GM12878 (cell line): Measurements from ENCODE around the gene HEXIM2. TPM values are rescaled to one million over a fixed set of nuclear protein-coding genes. Genes with fewer than 3 reads are reported as not detected.

Source experiments
- ATAC-seq: fragments of 200-7000 bp; cut with Tn5 transposase; 3 replicates; pipeline ENCODE4 v1.9.1; 2020; ENCODE audit warnings: mild to moderate bottlenecking, moderate library complexity
- BruUV-seq: library from RNA; stranded (reverse); fragments of 400-500 nt; replicated peaks from 2 replicates; lab custom pipeline; 2021; lab: Mats Ljungman, UMichigan
- CTCF ChIA-PET: fragments of 300-600 bp; sonication (Branson Sonifier 250); formaldehyde crosslinking; extraction: SDS; loops from one replicate; lab custom pipeline; 2021; ENCODE audit warnings: inconsistent platforms; lab: Yijun Ruan, JAX
- POLR2A ChIA-PET: fragments of 350-600 bp; formaldehyde crosslinking; extraction: SDS; loops from one replicate; lab custom pipeline; 2021; ENCODE audit warnings: inconsistent platforms; lab: Charles Lee
- RAD21 ChIA-PET: fragments of 300-600 bp; sonication (Branson Sonifier 250); formaldehyde crosslinking; loops from one replicate; lab custom pipeline; 2023; ENCODE audit warnings: antibody characterized with exemption; ENCODE audit not compliant: unreplicated experiment; lab: Charles Lee
- SMC1A ChIA-PET: fragments of 300-600 bp; sonication (Branson Sonifier 250); formaldehyde crosslinking; loops from one replicate; lab custom pipeline; 2023; ENCODE audit not compliant: unreplicated experiment, uncharacterized antibody; lab: Charles Lee
- DNase-seq: peaks from one replicate; pipeline ENCODE4 v3.0.0-alpha.2; 2011; ENCODE audit warnings: low read depth, low spot score
- FAIRE-seq: peaks from 3 replicates; lab custom pipeline; 2011; peaks lifted over from hg19 to GRCh38; lab: Jason Lieb, UNC
- H2AFZ ChIP-seq: 2 replicates; pipeline ENCODE4 v1.6.0; 2011; ENCODE audit warnings: low read depth, low read length, control low read depth; ENCODE audit not compliant: control insufficient read depth
- H3K27ac ChIP-seq: 2 replicates; pipeline ENCODE4 v1.5.1; 2011; ENCODE audit warnings: control low read depth; ENCODE audit not compliant: control insufficient read depth, insufficient read depth
- H3K27me3 ChIP-seq, 2 experiments: replicated peaks in 1 of 2; 2 replicates each; pipeline versions ENCODE4 v1.6.0 to v1.6.1; 2011; ENCODE audit warnings: low read length in 1 of 2; ENCODE audit not compliant: control insufficient read depth in 2 of 2, insufficient read depth in 2 of 2
- H3K36me3 ChIP-seq, 2 experiments: 2 replicates each; pipeline ENCODE4 v1.5.1; 2011; ENCODE audit warnings: low read length in 1 of 2; ENCODE audit not compliant: control insufficient read depth in 2 of 2, insufficient read depth in 2 of 2
- H3K4me1 ChIP-seq: 2 replicates; pipeline ENCODE4 v1.6.1; 2011; ENCODE audit warnings: mild to moderate bottlenecking, low read length, moderate library complexity, mixed read lengths; ENCODE audit not compliant: control insufficient read depth, insufficient read depth
- H3K4me2 ChIP-seq: 2 replicates; pipeline ENCODE4 v1.6.0; 2011; ENCODE audit warnings: control low read depth; ENCODE audit not compliant: control insufficient read depth, insufficient read depth
- H3K4me3 ChIP-seq: fragments of 200-600 bp; sonication (generic); 2 replicates; pipeline ENCODE4 v1.5.1; 2016
- H3K79me2 ChIP-seq: 2 replicates; pipeline ENCODE4 v1.6.0; 2011; ENCODE audit warnings: low read length; ENCODE audit not compliant: control insufficient read depth, insufficient read depth
- H3K9ac ChIP-seq: 2 replicates; pipeline ENCODE4 v1.8.0; 2011; ENCODE audit warnings: low read length, control low read depth, mixed read lengths; ENCODE audit not compliant: control insufficient read depth, insufficient read depth
- H3K9me3 ChIP-seq: replicated peaks from 3 replicates; pipeline ENCODE4 v1.5.1; 2011; ENCODE audit warnings: mild to moderate bottlenecking, low read length; ENCODE audit not compliant: control insufficient read depth, insufficient read depth
- H4K20me1 ChIP-seq: 2 replicates; pipeline ENCODE4 v1.6.0; 2011; ENCODE audit not compliant: control insufficient read depth, insufficient read depth
- BRCA1 ChIP-seq: IDR thresholded peaks from 2 replicates; pipeline ENCODE4 v1.6.1; 2011; ENCODE audit warnings: low read depth, low read length, improper control_type of control experiment
- CREB1 ChIP-seq: IDR thresholded peaks from 2 replicates; pipeline ENCODE4 v1.6.1; 2012; ENCODE audit warnings: low read depth, mild to moderate bottlenecking, inconsistent platforms
- HDAC2 ChIP-seq: fragments of 200-600 bp; sonication (generic); IDR thresholded peaks from 2 replicates; pipeline ENCODE4 v1.6.1; 2017
- JUNB ChIP-seq: IDR thresholded peaks from 2 replicates; pipeline ENCODE4 v1.6.1; 2016; ENCODE audit warnings: antibody characterized with exemption, mild to moderate bottlenecking
- JUND ChIP-seq: IDR thresholded peaks from 2 replicates; pipeline ENCODE4 v1.6.1; 2012; ENCODE audit warnings: low read depth, mild to moderate bottlenecking, low read length, improper control_type of control experiment, moderate library complexity
- POU2F2 ChIP-seq: IDR thresholded peaks from 3 replicates; pipeline ENCODE4 v1.6.1; 2011; ENCODE audit warnings: low read depth, mild to moderate bottlenecking, low read length, borderline replicate concordance
- RCOR1 ChIP-seq: conservative IDR thresholded peaks from 2 replicates; pipeline ENCODE4 v1.6.1; 2012; ENCODE audit warnings: low read depth, low read length, improper control_type of control experiment
- YY1 ChIP-seq: IDR thresholded peaks from 2 replicates; pipeline ENCODE4 v1.6.1; 2011; ENCODE audit warnings: low read depth, mild to moderate bottlenecking, low read length
- WGBS: methylation state at CpG from one replicate; pipeline ENCODE4 v1.1.6; 2016; ENCODE audit warnings: low lambda C conversion rate; ENCODE audit not compliant: insufficient replicate concordance, insufficient coverage; ENCODE audit errors: missing lambda C conversion rate; 5-methylcytosine and 5-hydroxymethylcytosine counted together
- in situ Hi-C: fragments of 300-500 bp; cut with MboI; formaldehyde crosslinking; loops from 9 replicates; pipeline ENCODE4 v1.14.3; 2018; ENCODE audit warnings: mixed read lengths
- intact Hi-C: fragments of 100-400 bp; cut with micrococcal nuclease; formaldehyde crosslinking; loops from one replicate; pipeline ENCODE4 v1.14.2; 2022; ENCODE audit not compliant: unreplicated experiment
- polyA plus RNA-seq, 11 experiments: library from polyadenylated mRNA; depleted of rRNA in 4 of 11; unstranded in 6 of 11; stranded (reverse) in 5 of 11; fragments of >200 nt; fragmentation: Nextera tagmentation in 4 of 11; fragmentation: Illumina TruSeq in 1 of 11; extraction: Ambion mirVana in 4 of 11; extraction: Trizol in 1 of 11; gene quantifications; 1 replicate in 1 of 11; 2 replicates in 10 of 11; pipeline versions ENCODE4 v1.2.1 to v1.2.3, GENCODE V29; 2011 to 2016; ENCODE audit warnings: inconsistent platforms in 2 of 11, missing spikeins in 2 of 11, low read depth in 1 of 11
- total RNA-seq, 4 experiments: library from RNA; depleted of rRNA in 3 of 4; stranded (reverse); fragments of >200 nt in 3 of 4; fragmentation: Illumina TruSeq in 1 of 4; extraction: Trizol in 1 of 4; gene quantifications; 2 replicates each; pipeline versions ENCODE4 v1.2.1 to v1.2.3, GENCODE V29; 2013 to 2021
- TF ChIP-seq, protein P1 (sequence below): fragments of 450-650 bp; IDR thresholded peaks from 2 replicates; pipeline ENCODE4 v1.6.1; 2017; ENCODE audit warnings: mild to moderate bottlenecking, moderate library complexity
- TF ChIP-seq, protein P2 (sequence below): fragments of 450-650 bp; formaldehyde crosslinking; IDR thresholded peaks from 2 replicates; pipeline ENCODE4 v1.5.0; 2022; ENCODE audit warnings: mild to moderate bottlenecking, missing genetic modification characterization
- TF ChIP-seq, protein P3 (sequence below): fragments of 450-650 bp; formaldehyde crosslinking; IDR thresholded peaks from 2 replicates; pipeline ENCODE4 v1.4.0; 2022; ENCODE audit warnings: mild to moderate bottlenecking, moderate library complexity

HEXIM2 gene
- total and polyA plus RNA-seq, 10 of the 15 experiments (the other 5 are each of a cell fraction or from before 2014, with no cell fraction given): 0.10 to 10.3 (median 6.4) TPM

DNA sequence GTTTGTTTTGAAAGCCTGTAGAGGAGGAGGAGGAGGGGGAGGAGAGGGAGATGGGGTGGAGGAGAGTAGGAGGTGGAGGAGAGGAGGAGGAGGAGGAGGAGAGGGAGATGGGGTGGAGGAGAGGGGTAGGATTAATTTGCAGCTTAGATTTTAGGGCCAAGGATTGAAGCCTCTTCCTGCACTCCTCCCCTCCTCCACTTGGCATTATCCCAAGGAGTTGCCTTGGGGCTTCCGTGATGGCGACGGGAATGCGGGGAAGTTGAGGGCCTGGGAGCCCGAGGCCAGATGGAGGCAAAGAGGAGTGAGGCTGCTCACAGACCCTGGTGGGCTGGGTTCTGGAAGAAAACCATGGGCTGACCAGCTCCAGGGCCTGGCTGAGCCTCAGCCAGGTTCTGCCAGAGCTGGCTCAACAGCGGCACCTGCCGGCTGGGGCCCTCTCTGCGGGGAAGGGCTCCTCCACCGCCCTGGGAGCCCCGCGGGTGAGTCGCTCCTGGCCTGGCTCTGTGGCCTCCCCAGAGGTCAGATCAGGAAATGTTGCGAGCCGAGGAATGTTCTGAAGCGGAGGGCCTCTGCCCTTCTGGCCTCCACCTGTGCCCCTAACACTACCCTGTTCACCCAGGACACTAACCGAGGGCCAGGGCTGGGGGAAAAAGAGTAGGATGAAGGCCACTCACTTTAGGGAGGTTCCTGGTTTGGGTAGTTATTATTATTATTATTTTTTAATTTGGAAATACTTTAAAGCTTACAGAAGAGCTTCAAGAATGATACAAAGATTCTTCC lies 36.1 kb downstream of the HEXIM2 start:
- BruUV-seq: no TSS peak
- intact Hi-C loops: loop anchor here (1.0 kb wide), 2 partner anchors 48 to 62 kb away; partner anchors contain the start of gene ACBD4
- ATAC-seq (peak; percentile 100), DNase-seq (peak; percentile 54), FAIRE-seq (peak; percentile 96)
- 0 out of 2 replicates have a peak overlapping the region, but pooled peaks have one; percentile 14 for H3K4me2 ChIP-seq
- H3K36me3 ChIP-seq: no peaks in the 10 kb centered on the region
- WGBS: under 1% methylated on average over 16 of the region's 16 CpGs
- no peaks in the 10 kb centered on the region; the same call in 2 of the 3 replicates for H3K9me3 ChIP-seq
- peaks cover 8% of the 10 kb centered on the region for H3K4me1 ChIP-seq
- ChIA-PET CTCF (interaction anchor here (0.6 to 12.8 kb wide), 38 partner anchors 9 to 1399 kb away, joined by 3 to 291 read pairs (median 3); partner anchors contain the start of genes ACBD4, EFTUD2, HEXIM1 and HEXIM2), POLR2A (interaction anchor here (0.5 to 2.6 kb wide), 5 partner anchors 42 to 419 kb away, joined by 3 to 24 read pairs (median 6); partner anchors contain the start of gene ACBD4), RAD21 (interaction anchor here (0.5 to 8.6 kb wide), 15 partner anchors 15 to 418 kb away, joined by 3 to 108 read pairs (median 4); partner anchors contain the start of genes ACBD4, HEXIM1 and HEXIM2), SMC1A (interaction anchor here (0.8 to 5.0 kb wide), 15 partner anchors 18 to 299 kb away, joined by 3 to 72 read pairs (median 4); partner anchors contain the start of genes ACBD4, EFTUD2 and HEXIM2)
- H3K27ac ChIP-seq: no peak overlapping the region
- no peak overlapping the region; the same call in 1 of the 2 replicates for H3K9ac ChIP-seq
- H2AFZ ChIP-seq: peak overlapping the region; percentile 89
- no peaks in the 10 kb centered on the region for H3K79me2 ChIP-seq
- no peaks in the 10 kb centered on the region for H4K20me1 ChIP-seq
- in situ Hi-C loops: loop anchor here (5.0 kb wide), 1 partner anchor 60 kb away; the partner anchor contains the start of gene ACBD4
- H3K27me3 ChIP-seq: no peaks in the 10 kb centered on the region
- H3K4me3 ChIP-seq: no peak overlapping the region
- TF ChIP-seq, protein P1, sequence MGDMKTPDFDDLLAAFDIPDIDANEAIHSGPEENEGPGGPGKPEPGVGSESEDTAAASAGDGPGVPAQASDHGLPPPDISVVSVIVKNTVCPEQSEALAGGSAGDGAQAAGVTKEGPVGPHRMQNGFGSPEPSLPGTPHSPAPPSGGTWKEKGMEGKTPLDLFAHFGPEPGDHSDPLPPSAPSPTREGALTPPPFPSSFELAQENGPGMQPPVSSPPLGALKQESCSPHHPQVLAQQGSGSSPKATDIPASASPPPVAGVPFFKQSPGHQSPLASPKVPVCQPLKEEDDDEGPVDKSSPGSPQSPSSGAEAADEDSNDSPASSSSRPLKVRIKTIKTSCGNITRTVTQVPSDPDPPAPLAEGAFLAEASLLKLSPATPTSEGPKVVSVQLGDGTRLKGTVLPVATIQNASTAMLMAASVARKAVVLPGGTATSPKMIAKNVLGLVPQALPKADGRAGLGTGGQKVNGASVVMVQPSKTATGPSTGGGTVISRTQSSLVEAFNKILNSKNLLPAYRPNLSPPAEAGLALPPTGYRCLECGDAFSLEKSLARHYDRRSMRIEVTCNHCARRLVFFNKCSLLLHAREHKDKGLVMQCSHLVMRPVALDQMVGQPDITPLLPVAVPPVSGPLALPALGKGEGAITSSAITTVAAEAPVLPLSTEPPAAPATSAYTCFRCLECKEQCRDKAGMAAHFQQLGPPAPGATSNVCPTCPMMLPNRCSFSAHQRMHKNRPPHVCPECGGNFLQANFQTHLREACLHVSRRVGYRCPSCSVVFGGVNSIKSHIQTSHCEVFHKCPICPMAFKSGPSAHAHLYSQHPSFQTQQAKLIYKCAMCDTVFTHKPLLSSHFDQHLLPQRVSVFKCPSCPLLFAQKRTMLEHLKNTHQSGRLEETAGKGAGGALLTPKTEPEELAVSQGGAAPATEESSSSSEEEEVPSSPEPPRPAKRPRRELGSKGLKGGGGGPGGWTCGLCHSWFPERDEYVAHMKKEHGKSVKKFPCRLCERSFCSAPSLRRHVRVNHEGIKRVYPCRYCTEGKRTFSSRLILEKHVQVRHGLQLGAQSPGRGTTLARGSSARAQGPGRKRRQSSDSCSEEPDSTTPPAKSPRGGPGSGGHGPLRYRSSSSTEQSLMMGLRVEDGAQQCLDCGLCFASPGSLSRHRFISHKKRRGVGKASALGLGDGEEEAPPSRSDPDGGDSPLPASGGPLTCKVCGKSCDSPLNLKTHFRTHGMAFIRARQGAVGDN: no peak
- TF ChIP-seq HDAC2 (no peak), POU2F2 (peak; percentile 41; the same call in 1 of the 3 replicates), BRCA1 (no peak), RCOR1 (0 out of 2 replicates have a peak, but pooled peaks have one; percentile 33), YY1 (peak; percentile 85), JUND (no peak), CREB1 (no peak), JUNB (no peak)
- TF ChIP-seq, protein P2, sequence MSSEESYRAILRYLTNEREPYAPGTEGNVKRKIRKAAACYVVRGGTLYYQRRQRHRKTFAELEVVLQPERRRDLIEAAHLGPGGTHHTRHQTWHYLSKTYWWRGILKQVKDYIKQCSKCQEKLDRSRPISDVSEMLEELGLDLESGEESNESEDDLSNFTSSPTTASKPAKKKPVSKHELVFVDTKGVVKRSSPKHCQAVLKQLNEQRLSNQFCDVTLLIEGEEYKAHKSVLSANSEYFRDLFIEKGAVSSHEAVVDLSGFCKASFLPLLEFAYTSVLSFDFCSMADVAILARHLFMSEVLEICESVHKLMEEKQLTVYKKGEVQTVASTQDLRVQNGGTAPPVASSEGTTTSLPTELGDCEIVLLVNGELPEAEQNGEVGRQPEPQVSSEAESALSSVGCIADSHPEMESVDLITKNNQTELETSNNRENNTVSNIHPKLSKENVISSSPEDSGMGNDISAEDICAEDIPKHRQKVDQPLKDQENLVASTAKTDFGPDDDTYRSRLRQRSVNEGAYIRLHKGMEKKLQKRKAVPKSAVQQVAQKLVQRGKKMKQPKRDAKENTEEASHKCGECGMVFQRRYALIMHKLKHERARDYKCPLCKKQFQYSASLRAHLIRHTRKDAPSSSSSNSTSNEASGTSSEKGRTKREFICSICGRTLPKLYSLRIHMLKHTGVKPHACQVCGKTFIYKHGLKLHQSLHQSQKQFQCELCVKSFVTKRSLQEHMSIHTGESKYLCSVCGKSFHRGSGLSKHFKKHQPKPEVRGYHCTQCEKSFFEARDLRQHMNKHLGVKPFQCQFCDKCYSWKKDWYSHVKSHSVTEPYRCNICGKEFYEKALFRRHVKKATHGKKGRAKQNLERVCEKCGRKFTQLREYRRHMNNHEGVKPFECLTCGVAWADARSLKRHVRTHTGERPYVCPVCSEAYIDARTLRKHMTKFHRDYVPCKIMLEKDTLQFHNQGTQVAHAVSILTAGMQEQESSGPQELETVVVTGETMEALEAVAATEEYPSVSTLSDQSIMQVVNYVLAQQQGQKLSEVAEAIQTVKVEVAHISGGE (CRISPR knock-in tag): no peak
- TF ChIP-seq, protein P3, sequence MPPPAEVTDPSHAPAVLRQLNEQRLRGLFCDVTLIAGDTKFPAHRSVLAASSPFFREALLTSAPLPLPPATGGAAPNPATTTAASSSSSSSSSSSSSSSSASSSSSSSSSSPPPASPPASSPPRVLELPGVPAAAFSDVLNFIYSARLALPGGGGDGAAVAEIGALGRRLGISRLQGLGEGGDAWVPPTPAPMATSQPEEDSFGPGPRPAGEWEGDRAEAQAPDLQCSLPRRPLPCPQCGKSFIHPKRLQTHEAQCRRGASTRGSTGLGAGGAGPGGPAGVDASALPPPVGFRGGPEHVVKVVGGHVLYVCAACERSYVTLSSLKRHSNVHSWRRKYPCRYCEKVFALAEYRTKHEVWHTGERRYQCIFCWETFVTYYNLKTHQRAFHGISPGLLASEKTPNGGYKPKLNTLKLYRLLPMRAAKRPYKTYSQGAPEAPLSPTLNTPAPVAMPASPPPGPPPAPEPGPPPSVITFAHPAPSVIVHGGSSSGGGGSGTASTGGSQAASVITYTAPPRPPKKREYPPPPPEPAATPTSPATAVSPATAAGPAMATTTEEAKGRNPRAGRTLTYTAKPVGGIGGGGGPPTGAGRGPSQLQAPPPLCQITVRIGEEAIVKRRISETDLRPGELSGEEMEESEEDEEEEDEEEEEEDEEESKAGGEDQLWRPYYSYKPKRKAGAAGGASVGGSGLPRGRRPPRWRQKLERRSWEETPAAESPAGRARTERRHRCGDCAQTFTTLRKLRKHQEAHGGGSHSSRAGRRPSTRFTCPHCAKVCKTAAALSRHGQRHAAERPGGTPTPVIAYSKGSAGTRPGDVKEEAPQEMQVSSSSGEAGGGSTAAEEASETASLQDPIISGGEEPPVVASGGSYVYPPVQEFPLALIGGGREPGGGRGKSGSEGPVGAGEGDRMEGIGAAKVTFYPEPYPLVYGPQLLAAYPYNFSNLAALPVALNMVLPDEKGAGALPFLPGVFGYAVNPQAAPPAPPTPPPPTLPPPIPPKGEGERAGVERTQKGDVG (CRISPR knock-in tag): no peak
